ENCODE results near the gene ATRN.

Gene ATRN

GRCh38 chr20:3483309-3483708, 12.5 kb downstream of the ATRN start:
- no peaks in the 10 kb centered on the region for H3K27me3 ChIP-seq (ENCODE audit: insufficient read depth, low read length, poor library complexity)
- TF ChIP-seq EZH2 (IDR thresholded peaks at IDR 0.05; ENCODE audit: borderline replicate concordance, low read depth, low read length, severe bottlenecking), result no peak
- no peak for TF ChIP-seq CTCF (IDR thresholded peaks at IDR 0.05; ENCODE audit: borderline replicate concordance, extremely low read depth, low read length, poor library complexity, severe bottlenecking)
- no peaks in the 10 kb centered on the region for H3K36me3 ChIP-seq (ENCODE audit: insufficient read depth, low read length)
- H3K4me2 ChIP-seq (ENCODE audit: insufficient read depth, low read length), result no peak overlapping the region
- H3K9ac ChIP-seq (ENCODE audit: low read depth, low read length), result no peak overlapping the region
- DNase-seq (no peak), ATAC-seq (ENCODE audit: insufficient read depth, low read depth) (no peak)
- no peak overlapping the region for H3K27ac ChIP-seq (ENCODE audit: low read length)
- no peak overlapping the region for H2AFZ ChIP-seq (ENCODE audit: low read depth, low read length)
- no peak overlapping the region for H3K4me3 ChIP-seq (ENCODE audit: low read depth in 1 of 2, low read length in 2 of 2)
- no peaks in the 10 kb centered on the region for H3K79me2 ChIP-seq (ENCODE audit: insufficient read depth, low read length)
- peaks cover 6% of the 10 kb centered on the region for H3K9me3 ChIP-seq (ENCODE audit: insufficient read depth, low read length, severe bottlenecking)
- H4K20me1 ChIP-seq (ENCODE audit: insufficient read depth, low read length), result no peaks in the 10 kb centered on the region
- no peaks in the 10 kb centered on the region for H3K4me1 ChIP-seq (ENCODE audit: insufficient read depth, low read length)

GRCh38 chr20:3483784-3484183, 13.0 kb downstream of the ATRN start:
- Histone ChIP-seq H4K20me1 (ENCODE audit: insufficient read depth, low read length) (no peaks in the 10 kb centered on the region), H2AFZ (ENCODE audit: low read depth, low read length) (no peak overlapping the region), H3K9me3 (ENCODE audit: insufficient read depth, low read length, severe bottlenecking) (peaks cover 6% of the 10 kb centered on the region), H3K36me3 (ENCODE audit: insufficient read depth, low read length) (no peaks in the 10 kb centered on the region), H3K4me3 (ENCODE audit: low read depth in 1 of 2, low read length in 2 of 2) (no peak overlapping the region), H3K4me2 (ENCODE audit: insufficient read depth, low read length) (no peak overlapping the region), H3K4me1 (ENCODE audit: insufficient read depth, low read length) (no peaks in the 10 kb centered on the region), H3K27ac (ENCODE audit: low read length) (no peak overlapping the region), H3K9ac (ENCODE audit: low read depth, low read length) (no peak overlapping the region), H3K27me3 (ENCODE audit: insufficient read depth, low read length, poor library complexity) (no peaks in the 10 kb centered on the region), H3K79me2 (ENCODE audit: insufficient read depth, low read length) (no peaks in the 10 kb centered on the region)
- ATAC-seq (ENCODE audit: insufficient read depth, low read depth) (no peak), DNase-seq (no peak)
- no peak for TF ChIP-seq EZH2 (IDR thresholded peaks at IDR 0.05; ENCODE audit: borderline replicate concordance, low read depth, low read length, severe bottlenecking)
- no peak for TF ChIP-seq CTCF (IDR thresholded peaks at IDR 0.05; ENCODE audit: borderline replicate concordance, extremely low read depth, low read length, poor library complexity, severe bottlenecking)

GRCh38 chr20:3485913-3486312, 15.1 kb downstream of the ATRN start:
- no peak overlapping the region for H3K27ac ChIP-seq (ENCODE audit: low read length)
- no peaks in the 10 kb centered on the region for H3K4me1 ChIP-seq (ENCODE audit: insufficient read depth, low read length)
- no peak overlapping the region for H3K4me2 ChIP-seq (ENCODE audit: insufficient read depth, low read length)
- no peaks in the 10 kb centered on the region for H3K79me2 ChIP-seq (ENCODE audit: insufficient read depth, low read length)
- no peak overlapping the region for H3K9ac ChIP-seq (ENCODE audit: low read depth, low read length)
- ATAC-seq (ENCODE audit: insufficient read depth, low read depth) (no peak), DNase-seq (no peak)
- H3K9me3 ChIP-seq (ENCODE audit: insufficient read depth, low read length, severe bottlenecking), result peaks cover 6% of the 10 kb centered on the region
- H2AFZ ChIP-seq (ENCODE audit: low read depth, low read length), result no peak overlapping the region
- no peak overlapping the region for H3K4me3 ChIP-seq (ENCODE audit: low read depth in 1 of 2, low read length in 2 of 2)
- no peaks in the 10 kb centered on the region for H3K36me3 ChIP-seq (ENCODE audit: insufficient read depth, low read length)
- TF ChIP-seq EZH2 (IDR thresholded peaks at IDR 0.05; ENCODE audit: borderline replicate concordance, low read depth, low read length, severe bottlenecking) (no peak), CTCF (IDR thresholded peaks at IDR 0.05; ENCODE audit: borderline replicate concordance, extremely low read depth, low read length, poor library complexity, severe bottlenecking) (no peak)
- no peaks in the 10 kb centered on the region for H4K20me1 ChIP-seq (ENCODE audit: insufficient read depth, low read length)
- no peaks in the 10 kb centered on the region for H3K27me3 ChIP-seq (ENCODE audit: insufficient read depth, low read length, poor library complexity)

GRCh38 chr20:3486850-3487249, 16.0 kb downstream of the ATRN start:
- H3K79me2 ChIP-seq (ENCODE audit: insufficient read depth, low read length), result no peaks in the 10 kb centered on the region
- H2AFZ ChIP-seq (ENCODE audit: low read depth, low read length), result no peak overlapping the region
- peaks cover 6% of the 10 kb centered on the region for H3K9me3 ChIP-seq (ENCODE audit: insufficient read depth, low read length, severe bottlenecking)
- no peak overlapping the region for H3K9ac ChIP-seq (ENCODE audit: low read depth, low read length)
- ATAC-seq (ENCODE audit: insufficient read depth, low read depth) (no peak), DNase-seq (no peak)
- no peak overlapping the region for H3K4me2 ChIP-seq (ENCODE audit: insufficient read depth, low read length)
- no peak overlapping the region for H3K27ac ChIP-seq (ENCODE audit: low read length)
- H3K27me3 ChIP-seq (ENCODE audit: insufficient read depth, low read length, poor library complexity), result no peaks in the 10 kb centered on the region
- H4K20me1 ChIP-seq (ENCODE audit: insufficient read depth, low read length), result no peaks in the 10 kb centered on the region
- TF ChIP-seq CTCF (IDR thresholded peaks at IDR 0.05; ENCODE audit: borderline replicate concordance, extremely low read depth, low read length, poor library complexity, severe bottlenecking) (no peak), EZH2 (IDR thresholded peaks at IDR 0.05; ENCODE audit: borderline replicate concordance, low read depth, low read length, severe bottlenecking) (no peak)
- H3K4me1 ChIP-seq (ENCODE audit: insufficient read depth, low read length), result no peaks in the 10 kb centered on the region
- H3K4me3 ChIP-seq (ENCODE audit: low read depth in 1 of 2, low read length in 2 of 2), result no peak overlapping the region
- H3K36me3 ChIP-seq (ENCODE audit: insufficient read depth, low read length), result no peaks in the 10 kb centered on the region
